Activated T-helper 17 cell treated with anti-CD3 and anti-CD28 coated beads, Interleukin-2, amount 50 U/mL, for 72 hours (primary cell): ENCODE data around the gene PTPN13. TPM values are rescaled to one million over a fixed set of nuclear protein-coding genes. Genes with fewer than 3 reads are reported as not detected.
A peak's percentile ranks its signal among the peaks of the same experiment; 100 is the strongest.

Source experiments
- ATAC-seq: fragments of 150-1000 bp; cut with Tn5 transposase; replicated peaks from 2 replicates; pipeline ENCODE4 v1.10.0; 2021; ENCODE audit warnings: mild to moderate bottlenecking, moderate library complexity
- H3K27ac Mint-ChIP-seq: one replicate; pipeline ENCODE4 v1.8.0; 2022; ENCODE audit warnings: mixed read lengths
- H3K27me3 Mint-ChIP-seq: one replicate; pipeline ENCODE4 v1.8.0; 2022; ENCODE audit warnings: mixed read lengths
- H3K36me3 Mint-ChIP-seq: one replicate; pipeline ENCODE4 v1.8.0; 2022; ENCODE audit warnings: low read depth, mild to moderate bottlenecking, mixed read lengths
- H3K4me1 Mint-ChIP-seq: one replicate; pipeline ENCODE4 v1.8.0; 2022; ENCODE audit warnings: mixed read lengths
- H3K4me3 Mint-ChIP-seq: one replicate; pipeline ENCODE4 v1.8.0; 2022; ENCODE audit warnings: mild to moderate bottlenecking, mixed read lengths
- H3K9me3 Mint-ChIP-seq: one replicate; pipeline ENCODE4 v1.8.0; 2022; ENCODE audit warnings: mixed read lengths
- total RNA-seq, 2 donors: library from RNA; stranded (reverse); gene quantifications; one replicate each; pipeline ENCODE4 v1.2.3, GENCODE V29; 2022

The PTPN13 gene
- total RNA-seq, 2 donors from 2014 or later = 14.5 to 23.0 TPM

GRCh38 chr4:86744570-86744969 lies 150.5 kb downstream of the PTPN13 start:
- ATAC-seq = no peak
- H3K4me1 Mint-ChIP-seq = no peaks in the 10 kb centered on the region
- no peak overlapping the region for H3K27ac Mint-ChIP-seq
- no peak overlapping the region for H3K4me3 Mint-ChIP-seq
- no peaks in the 10 kb centered on the region for H3K9me3 Mint-ChIP-seq
- no peaks in the 10 kb centered on the region for H3K27me3 Mint-ChIP-seq
- H3K36me3 Mint-ChIP-seq = peaks cover 57% of the 10 kb centered on the region

- Mint-ChIP-seq H3K36me3 (peaks cover 56% of the 10 kb centered on the region), H3K27me3 (no peaks in the 10 kb centered on the region), H3K27ac (no peak overlapping the region), H3K4me1 (no peaks in the 10 kb centered on the region), H3K9me3 (no peaks in the 10 kb centered on the region), H3K4me3 (no peak overlapping the region)
- ATAC-seq = no peak
Measured at GRCh38 chr4:86749121-86749520, 155.0 kb downstream of the PTPN13 start.

GRCh38 chr4:86755388-86755787 lies 161.3 kb downstream of the PTPN13 start:
- peak overlapping the region; percentile 29 for H3K4me3 Mint-ChIP-seq
- H3K27me3 Mint-ChIP-seq = no peaks in the 10 kb centered on the region
- peak; percentile 86 for ATAC-seq
- H3K9me3 Mint-ChIP-seq = no peaks in the 10 kb centered on the region
- peaks cover 42% of the 10 kb centered on the region for H3K36me3 Mint-ChIP-seq
- peaks cover 5% of the 10 kb centered on the region for H3K4me1 Mint-ChIP-seq
- peak overlapping the region; percentile 17 for H3K27ac Mint-ChIP-seq

- H3K9me3 Mint-ChIP-seq = no peaks in the 10 kb centered on the region
- no peak overlapping the region for H3K4me3 Mint-ChIP-seq
- no peak overlapping the region for H3K27ac Mint-ChIP-seq
- no peak for ATAC-seq
- no peaks in the 10 kb centered on the region for H3K27me3 Mint-ChIP-seq
- peaks cover 43% of the 10 kb centered on the region for H3K36me3 Mint-ChIP-seq
- peaks cover 5% of the 10 kb centered on the region for H3K4me1 Mint-ChIP-seq
Measured at GRCh38 chr4:86757468-86757867, 163.4 kb downstream of the PTPN13 start.

GRCh38 chr4:86759298-86759697 lies 165.2 kb downstream of the PTPN13 start:
- ATAC-seq = no peak
- H3K27me3 Mint-ChIP-seq = no peaks in the 10 kb centered on the region
- peaks cover 46% of the 10 kb centered on the region for H3K36me3 Mint-ChIP-seq
- no peak overlapping the region for H3K27ac Mint-ChIP-seq
- peaks cover 5% of the 10 kb centered on the region for H3K4me1 Mint-ChIP-seq
- no peak overlapping the region for H3K4me3 Mint-ChIP-seq
- H3K9me3 Mint-ChIP-seq = no peaks in the 10 kb centered on the region

GRCh38 chr4:86762649-86763048 lies 168.5 kb downstream of the PTPN13 start:
- no peaks in the 10 kb centered on the region for H3K4me1 Mint-ChIP-seq
- no peak for ATAC-seq
- H3K36me3 Mint-ChIP-seq = peaks cover 67% of the 10 kb centered on the region
- no peak overlapping the region for H3K4me3 Mint-ChIP-seq
- H3K27ac Mint-ChIP-seq = no peak overlapping the region
- H3K27me3 Mint-ChIP-seq = no peaks in the 10 kb centered on the region
- no peaks in the 10 kb centered on the region for H3K9me3 Mint-ChIP-seq

- Mint-ChIP-seq H3K4me1 (no peaks in the 10 kb centered on the region), H3K9me3 (no peaks in the 10 kb centered on the region), H3K27ac (no peak overlapping the region), H3K27me3 (no peaks in the 10 kb centered on the region), H3K36me3 (peaks cover 75% of the 10 kb centered on the region), H3K4me3 (no peak overlapping the region)
- no peak for ATAC-seq
Measured at GRCh38 chr4:86769794-86770193, 175.7 kb downstream of the PTPN13 start.

- H3K4me1 Mint-ChIP-seq = no peaks in the 10 kb centered on the region
Measured at GRCh38 chr4:86771141-86771540, 177.0 kb downstream of the PTPN13 start.

GRCh38 chr4:86775061-86775460 lies 180.9 kb downstream of the PTPN13 start:
- H3K9me3 Mint-ChIP-seq = no peaks in the 10 kb centered on the region
- no peak overlapping the region for H3K4me3 Mint-ChIP-seq
- peaks cover 59% of the 10 kb centered on the region for H3K36me3 Mint-ChIP-seq
- ATAC-seq = no peak
- H3K27me3 Mint-ChIP-seq = no peaks in the 10 kb centered on the region
- no peaks in the 10 kb centered on the region for H3K4me1 Mint-ChIP-seq
- no peak overlapping the region for H3K27ac Mint-ChIP-seq

More at GRCh38 chr4:86771141-86771540, 177.0 kb downstream of the PTPN13 start:
- peaks cover 73% of the 10 kb centered on the region for H3K36me3 Mint-ChIP-seq
- no peaks in the 10 kb centered on the region for H3K27me3 Mint-ChIP-seq
- H3K4me3 Mint-ChIP-seq = no peak overlapping the region
- H3K9me3 Mint-ChIP-seq = no peaks in the 10 kb centered on the region
- ATAC-seq = no peak
- no peak overlapping the region for H3K27ac Mint-ChIP-seq

GRCh38 chr4:86778175-86778574 lies 184.1 kb downstream of the PTPN13 start:
- Mint-ChIP-seq H3K27me3 (no peaks in the 10 kb centered on the region), H3K27ac (no peak overlapping the region), H3K4me1 (no peaks in the 10 kb centered on the region), H3K36me3 (peaks cover 52% of the 10 kb centered on the region), H3K9me3 (no peaks in the 10 kb centered on the region), H3K4me3 (no peak overlapping the region)
- ATAC-seq = no peak

- Mint-ChIP-seq H3K9me3 (no peaks in the 10 kb centered on the region), H3K27me3 (no peaks in the 10 kb centered on the region), H3K27ac (no peak overlapping the region), H3K4me3 (no peak overlapping the region), H3K36me3 (peaks cover 68% of the 10 kb centered on the region), H3K4me1 (no peaks in the 10 kb centered on the region)
- no peak for ATAC-seq
Measured at GRCh38 chr4:86788826-86789225, 194.7 kb downstream of the PTPN13 start.

- Mint-ChIP-seq H3K4me1 (no peaks in the 10 kb centered on the region), H3K4me3 (no peak overlapping the region)
- no peak for ATAC-seq
Measured at GRCh38 chr4:86791126-86791525, 197.0 kb downstream of the PTPN13 start.

GRCh38 chr4:86809809-86810208 lies 215.7 kb downstream of the PTPN13 start:
- no peaks in the 10 kb centered on the region for H3K9me3 Mint-ChIP-seq
- no peak overlapping the region for H3K27ac Mint-ChIP-seq
- no peak for ATAC-seq
- no peaks in the 10 kb centered on the region for H3K27me3 Mint-ChIP-seq
- H3K4me3 Mint-ChIP-seq = no peak overlapping the region
- no peaks in the 10 kb centered on the region for H3K4me1 Mint-ChIP-seq
- H3K36me3 Mint-ChIP-seq = peaks cover 87% of the 10 kb centered on the region

More at GRCh38 chr4:86791126-86791525, 197.0 kb downstream of the PTPN13 start:
- H3K36me3 Mint-ChIP-seq = peaks cover 46% of the 10 kb centered on the region
- no peaks in the 10 kb centered on the region for H3K9me3 Mint-ChIP-seq
- H3K27ac Mint-ChIP-seq = no peak overlapping the region
- no peaks in the 10 kb centered on the region for H3K27me3 Mint-ChIP-seq

- no peak for ATAC-seq
- no peaks in the 10 kb centered on the region for H3K27me3 Mint-ChIP-seq
- no peaks in the 10 kb centered on the region for H3K9me3 Mint-ChIP-seq
- peaks cover 88% of the 10 kb centered on the region for H3K36me3 Mint-ChIP-seq
- H3K27ac Mint-ChIP-seq = no peak overlapping the region
- no peak overlapping the region for H3K4me3 Mint-ChIP-seq
- no peaks in the 10 kb centered on the region for H3K4me1 Mint-ChIP-seq
Measured at GRCh38 chr4:86810847-86811246, 216.7 kb downstream of the PTPN13 start.

GRCh38 chr4:86815653-86816052 lies 221.5 kb downstream of the PTPN13 start:
- peaks cover 57% of the 10 kb centered on the region for H3K36me3 Mint-ChIP-seq
- no peak overlapping the region for H3K27ac Mint-ChIP-seq
- no peaks in the 10 kb centered on the region for H3K27me3 Mint-ChIP-seq
- H3K4me1 Mint-ChIP-seq = no peaks in the 10 kb centered on the region
- H3K9me3 Mint-ChIP-seq = no peaks in the 10 kb centered on the region
- no peak overlapping the region for H3K4me3 Mint-ChIP-seq
- ATAC-seq = no peak
